IMR-90 (cell line): ENCODE results near the gene RUSF1. TPM values are rescaled to one million over a fixed set of nuclear protein-coding genes. Genes with fewer than 3 reads are reported as not detected.

ENCODE experiments used
- ATAC-seq: fragments of 200-7000 bp; cut with Tn5 transposase; 2 replicates; pipeline ENCODE4 v1.9.1; 2020; ENCODE audit warnings: low read depth, mild to moderate bottlenecking, moderate library complexity
- BruUV-seq: library from RNA; stranded (reverse); fragments of 400-500 nt; replicated peaks from 2 replicates; lab custom pipeline; 2021; lab: Mats Ljungman, UMichigan
- CTCF ChIA-PET: fragments of 300-600 bp; formaldehyde crosslinking; extraction: SDS; loops from one replicate; lab custom pipeline; 2021; ENCODE audit warnings: antibody characterized with exemption; lab: Yijun Ruan, JAX
- POLR2A ChIA-PET: fragments of 300-600 bp; sonication (Branson Sonifier 250); formaldehyde crosslinking; loops from one replicate; lab custom pipeline; 2022; ENCODE audit warnings: antibody characterized with exemption; ENCODE audit not compliant: unreplicated experiment; lab: Charles Lee
- DNase-seq: peaks from one replicate; pipeline ENCODE4 v3.0.0; 2013
- H2AFZ ChIP-seq: replicated peaks from 2 replicates; pipeline ENCODE3; 2013; ENCODE audit warnings: low read length, mild to moderate bottlenecking; ENCODE audit not compliant: poor library complexity
- H2AK5ac ChIP-seq: 2 replicates; pipeline ENCODE4 v1.6.1; 2013; ENCODE audit warnings: low read depth, low read length, inconsistent platforms
- H2AK9ac ChIP-seq: replicated peaks from 2 replicates; pipeline ENCODE3; 2013; ENCODE audit warnings: mild to moderate bottlenecking, low read depth, low read length, moderate library complexity; ENCODE audit not compliant: poor library complexity
- H2BK120ac ChIP-seq: 2 replicates; pipeline ENCODE4 v1.6.1; 2013; ENCODE audit warnings: low read depth, low read length, inconsistent platforms
- H2BK15ac ChIP-seq: 3 replicates; pipeline ENCODE4 v1.6.1; 2013; ENCODE audit warnings: low read depth, low read length, inconsistent platforms
- H2BK20ac ChIP-seq: 2 replicates; pipeline ENCODE4 v1.6.1; 2013; ENCODE audit warnings: low read depth, mild to moderate bottlenecking, inconsistent platforms, low read length, moderate library complexity
- H2BK5ac ChIP-seq: 2 replicates; pipeline ENCODE4 v1.6.1; 2013; ENCODE audit warnings: mild to moderate bottlenecking, low read depth, low read length, inconsistent platforms; ENCODE audit not compliant: poor library complexity, severe bottlenecking
- H3K14ac ChIP-seq: replicated peaks from 2 replicates; pipeline ENCODE4 v1.6.1; 2013; ENCODE audit warnings: low read depth, low read length, inconsistent platforms
- H3K18ac ChIP-seq: 2 replicates; pipeline ENCODE4 v1.6.1; 2013; ENCODE audit warnings: low read depth, low read length, control low read depth
- H3K23ac ChIP-seq: 2 replicates; pipeline ENCODE4 v1.6.1; 2013; ENCODE audit warnings: low read depth, low read length, inconsistent platforms
- H3K27ac ChIP-seq: 2 replicates; pipeline ENCODE4 v1.5.1; 2013; ENCODE audit warnings: mild to moderate bottlenecking, control low read depth, low read length; ENCODE audit not compliant: insufficient read depth
- H3K27me3 ChIP-seq: 2 replicates; pipeline ENCODE4 v1.6.1; 2013; ENCODE audit warnings: low read length; ENCODE audit not compliant: control insufficient read depth, insufficient read depth
- H3K36me3 ChIP-seq: 2 replicates; pipeline ENCODE4 v1.6.1; 2013; ENCODE audit warnings: low read length, mixed read lengths; ENCODE audit not compliant: control insufficient read depth, insufficient read depth
- H3K4ac ChIP-seq: 2 replicates; pipeline ENCODE4 v1.6.1; 2013; ENCODE audit warnings: low read depth, low read length, inconsistent platforms
- H3K4me1 ChIP-seq: 2 replicates; pipeline ENCODE4 v1.6.1; 2013; ENCODE audit warnings: low read length, mixed read lengths; ENCODE audit not compliant: control insufficient read depth, insufficient read depth
- H3K4me2 ChIP-seq: 2 replicates; pipeline ENCODE4 v1.6.1; 2013; ENCODE audit warnings: low read depth, mild to moderate bottlenecking, control low read depth, low read length, moderate library complexity
- H3K4me3 ChIP-seq: 2 replicates; pipeline ENCODE4 v1.5.1; 2013; ENCODE audit warnings: low read depth, mild to moderate bottlenecking, control low read depth, low read length, moderate library complexity; ENCODE audit not compliant: insufficient read depth
- H3K56ac ChIP-seq: 2 replicates; pipeline ENCODE4 v1.6.1; 2013; ENCODE audit warnings: low read length, inconsistent platforms; ENCODE audit not compliant: insufficient read depth; ENCODE audit errors: extremely low read depth
- H3K79me1 ChIP-seq, 2 experiments: 2 replicates each; pipeline ENCODE4 v1.6.1; 2013; ENCODE audit warnings: low read length in 2 of 2, inconsistent platforms in 1 of 2, low read depth in 1 of 2
- H3K9ac ChIP-seq: 2 replicates; pipeline ENCODE4 v1.6.1; 2013; ENCODE audit warnings: low read depth, low read length, control low read depth
- H3K9me1 ChIP-seq: 2 replicates; pipeline ENCODE4 v1.6.1; 2013; ENCODE audit warnings: low read length, inconsistent platforms; ENCODE audit not compliant: insufficient read depth
- H3K9me3 ChIP-seq: 2 replicates; pipeline ENCODE4 v1.6.1; 2013; ENCODE audit warnings: low read length; ENCODE audit not compliant: control insufficient read depth, insufficient read depth
- H4K20me1 ChIP-seq: 2 replicates; pipeline ENCODE4 v1.6.1; 2013; ENCODE audit warnings: low read length, inconsistent platforms; ENCODE audit not compliant: insufficient read depth
- H4K5ac ChIP-seq: 2 replicates; pipeline ENCODE4 v1.6.1; 2013; ENCODE audit warnings: mild to moderate bottlenecking, low read depth, low read length, control low read depth
- H4K8ac ChIP-seq, 2 experiments: 2 replicates each; pipeline ENCODE4 v1.6.1; 2013; ENCODE audit warnings: low read depth in 2 of 2, low read length in 2 of 2, control low read depth in 1 of 2, inconsistent platforms in 1 of 2
- H4K91ac ChIP-seq: 2 replicates; pipeline ENCODE4 v1.6.1; 2013; ENCODE audit warnings: low read depth, low read length, inconsistent platforms; ENCODE audit not compliant: insufficient read depth
- BHLHE40 ChIP-seq: fragments of 150-350 bp; IDR thresholded peaks from 2 replicates; pipeline ENCODE4 v1.6.1; 2016; ENCODE audit warnings: mild to moderate bottlenecking, low read depth, low read length
- CHD1 ChIP-seq: IDR thresholded peaks from 2 replicates; pipeline ENCODE4 v1.6.1; 2012; ENCODE audit warnings: low read depth, low read length, improper control_type of control experiment
- FOS ChIP-seq: fragments of 150-350 bp; IDR thresholded peaks from 2 replicates; pipeline ENCODE4 v1.6.1; 2016; ENCODE audit warnings: low read depth, low read length
- MAFK ChIP-seq: IDR thresholded peaks from 2 replicates; pipeline ENCODE4 v1.6.1; 2012; ENCODE audit warnings: low read depth, low read length, improper control_type of control experiment
- MAZ ChIP-seq: IDR thresholded peaks from 2 replicates; pipeline ENCODE4 v1.6.1; 2012; ENCODE audit warnings: low read depth, mild to moderate bottlenecking, low read length, improper control_type of control experiment, moderate library complexity, borderline replicate concordance
- MXI1 ChIP-seq: IDR thresholded peaks from 2 replicates; pipeline ENCODE4 v1.6.1; 2012; ENCODE audit warnings: low read depth, mild to moderate bottlenecking, low read length, moderate library complexity, borderline replicate concordance
- NFE2L2 ChIP-seq: fragments of 150-350 bp; IDR thresholded peaks from 2 replicates; pipeline ENCODE4 v1.6.1; 2016; ENCODE audit warnings: low read depth, mild to moderate bottlenecking, low read length
- RAD21 ChIP-seq: IDR thresholded peaks from 2 replicates; pipeline ENCODE4 v1.6.1; 2012; ENCODE audit warnings: low read length, improper control_type of control experiment
- RCOR1 ChIP-seq: IDR thresholded peaks from 2 replicates; pipeline ENCODE4 v1.6.1; 2012; ENCODE audit warnings: mild to moderate bottlenecking, low read length, improper control_type of control experiment; ENCODE audit not compliant: insufficient replicate concordance
- RFX5 ChIP-seq: IDR thresholded peaks from 2 replicates; pipeline ENCODE4 v1.8.0; 2012; ENCODE audit warnings: low read depth, mild to moderate bottlenecking, low read length, moderate library complexity
- SMC3 ChIP-seq: fragments of 150-350 bp; IDR thresholded peaks from 2 replicates; pipeline ENCODE4 v1.6.1; 2016; ENCODE audit warnings: low read depth, mild to moderate bottlenecking, antibody characterized with exemption, low read length, moderate library complexity
- WGBS, 2 experiments: methylation state at CpG; one replicate each; pipeline versions ENCODE4 v1.1.5 to v1.1.7; 2013; ENCODE audit warnings: missing lambda C conversion rate in 2 of 2; ENCODE audit not compliant: insufficient read length in 1 of 2; ENCODE audit errors: extremely low coverage in 2 of 2; 5-methylcytosine and 5-hydroxymethylcytosine counted together
- dilution Hi-C: fragments of 300-500 bp; cut with HindIII; formaldehyde crosslinking; loops from one replicate; pipeline ENCODE4 v1.14.3; 2018; ENCODE audit warnings: low sequenced_read_pairs; ENCODE audit not compliant: unreplicated experiment
- in situ Hi-C: fragments of 300-500 bp; cut with MboI; formaldehyde crosslinking; loops from 3 replicates; pipeline ENCODE4 v1.14.3; 2019; ENCODE audit warnings: low sequenced_read_pairs, inconsistent platforms, mixed read lengths
- intact Hi-C: fragments of 100-400 bp; cut with micrococcal nuclease; formaldehyde crosslinking; loops from 2 replicates; pipeline ENCODE4 v1.10.0; 2022
- polyA plus RNA-seq, 3 experiments: library from polyadenylated mRNA; depleted of rRNA; stranded (reverse); fragments of >200 nt; gene quantifications; 2 replicates each; pipeline ENCODE4 v1.2.3, GENCODE V29; 2012; ENCODE audit warnings: low replicate concordance in 1 of 3
- total RNA-seq: library from RNA; depleted of rRNA; stranded (reverse); fragments of >200 nt; gene quantifications from 2 replicates; pipeline ENCODE4 v1.2.3, GENCODE V29; 2012
- TF ChIP-seq, protein P1 (sequence below): fragments of 150-350 bp; IDR thresholded peaks from 2 replicates; pipeline ENCODE4 v1.6.1; 2016; ENCODE audit warnings: low read depth, mild to moderate bottlenecking, low read length, moderate library complexity, borderline replicate concordance
- TF ChIP-seq, protein P2 (sequence below): fragments of 150-350 bp; IDR thresholded peaks from 2 replicates; pipeline ENCODE4 v1.6.1; 2017; ENCODE audit warnings: mild to moderate bottlenecking, antibody characterized with exemption, low read length, low read depth
- TF ChIP-seq, protein P3 (sequence below): conservative IDR thresholded peaks from 2 replicates; pipeline ENCODE4 v1.5.1; 2012; ENCODE audit warnings: mild to moderate bottlenecking, low read depth, low read length, improper control_type of control experiment

Gene RUSF1
- total and polyA plus RNA-seq, 2 of the 4 experiments (the other 2 are of a cell fraction), result 22.9 to 65.0 TPM

DNA sequence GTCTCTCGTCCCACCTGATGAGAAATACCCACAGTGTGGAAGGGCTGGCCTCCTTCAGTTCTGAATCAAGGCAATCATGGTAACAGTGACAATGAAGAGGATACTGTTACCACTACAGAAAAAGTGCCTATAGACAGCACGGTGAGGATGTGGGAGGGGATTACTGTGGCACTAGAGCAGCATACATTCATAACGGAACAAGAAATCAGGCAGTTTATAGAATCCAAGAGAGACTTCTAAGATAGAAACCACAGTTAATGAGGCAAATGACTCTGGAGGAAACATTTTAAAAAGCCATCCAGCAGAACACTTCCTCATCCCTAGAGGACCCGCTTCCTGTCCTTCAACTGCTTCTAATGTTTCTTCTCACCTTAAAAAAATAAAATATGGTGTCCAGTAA is 2.7 kb downstream of the RUSF1 start:
- no peak for ATAC-seq
- intact Hi-C loops (loop anchor here (10.0 kb wide), 1 partner anchor 61 kb away; the partner anchor contains the start of gene ZNF843), in situ Hi-C loops (loop anchor here (5.0 to 25.0 kb wide), 3 partner anchors 61 to 372 kb away; partner anchors contain the start of gene ZNF843), dilution Hi-C loops (no loop called here)
- Histone ChIP-seq H3K18ac (no peak overlapping the region), H2BK15ac (no peak overlapping the region), H3K23ac (no peak overlapping the region), H4K5ac (no peak overlapping the region), H3K27me3 (no peaks in the 10 kb centered on the region), H4K91ac (no peak overlapping the region), H4K20me1 (peaks cover 7% of the 10 kb centered on the region; the same call in 1 of the 2 replicates), H3K14ac (no peak overlapping the region), H3K9ac (no peak overlapping the region), H3K36me3 (peaks cover 16% of the 10 kb centered on the region), H3K9me1 (peaks cover 18% of the 10 kb centered on the region), H2AK9ac (no peak overlapping the region), H2BK120ac (no peak overlapping the region), H3K56ac (no peak overlapping the region), H3K79me1 (peaks cover 22 to 77% of the 10 kb centered on the region in 2 experiments), H3K9me3 (no peaks in the 10 kb centered on the region), H3K4ac (no peak overlapping the region), H2AK5ac (no peak overlapping the region), H2BK20ac (no peak overlapping the region), H2BK5ac (no peak overlapping the region), H3K4me1 (peaks cover 9% of the 10 kb centered on the region), H3K4me3 (no peak overlapping the region), H4K8ac (no peak overlapping the region), H2AFZ (no peak overlapping the region), H3K27ac (no peak overlapping the region), H3K4me2 (no peak overlapping the region)
- ChIA-PET POLR2A (interaction anchor here (0.6 kb wide), 1 partner anchor 354 kb away, joined by 4 read pairs; no protein-coding TSS in a partner anchor), CTCF (no interaction called here)
- BruUV-seq, result no TSS peak
- DNase-seq, result no peak
- TF ChIP-seq FOS, result no peak
- TF ChIP-seq, protein P1, sequence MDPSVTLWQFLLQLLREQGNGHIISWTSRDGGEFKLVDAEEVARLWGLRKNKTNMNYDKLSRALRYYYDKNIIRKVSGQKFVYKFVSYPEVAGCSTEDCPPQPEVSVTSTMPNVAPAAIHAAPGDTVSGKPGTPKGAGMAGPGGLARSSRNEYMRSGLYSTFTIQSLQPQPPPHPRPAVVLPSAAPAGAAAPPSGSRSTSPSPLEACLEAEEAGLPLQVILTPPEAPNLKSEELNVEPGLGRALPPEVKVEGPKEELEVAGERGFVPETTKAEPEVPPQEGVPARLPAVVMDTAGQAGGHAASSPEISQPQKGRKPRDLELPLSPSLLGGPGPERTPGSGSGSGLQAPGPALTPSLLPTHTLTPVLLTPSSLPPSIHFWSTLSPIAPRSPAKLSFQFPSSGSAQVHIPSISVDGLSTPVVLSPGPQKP, result no peak
- TF ChIP-seq, protein P2, sequence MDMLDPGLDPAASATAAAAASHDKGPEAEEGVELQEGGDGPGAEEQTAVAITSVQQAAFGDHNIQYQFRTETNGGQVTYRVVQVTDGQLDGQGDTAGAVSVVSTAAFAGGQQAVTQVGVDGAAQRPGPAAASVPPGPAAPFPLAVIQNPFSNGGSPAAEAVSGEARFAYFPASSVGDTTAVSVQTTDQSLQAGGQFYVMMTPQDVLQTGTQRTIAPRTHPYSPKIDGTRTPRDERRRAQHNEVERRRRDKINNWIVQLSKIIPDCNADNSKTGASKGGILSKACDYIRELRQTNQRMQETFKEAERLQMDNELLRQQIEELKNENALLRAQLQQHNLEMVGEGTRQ, result no peak
- no peak for TF ChIP-seq SMC3
- TF ChIP-seq MAFK, result no peak
- TF ChIP-seq RCOR1, result no peak
- TF ChIP-seq MAZ, result no peak
- TF ChIP-seq RAD21, result no peak
- TF ChIP-seq RFX5, result no peak
- no peak for TF ChIP-seq NFE2L2
- TF ChIP-seq BHLHE40, result no peak
- TF ChIP-seq CHD1, result no peak
- no peak for TF ChIP-seq MXI1
- TF ChIP-seq, protein P3, sequence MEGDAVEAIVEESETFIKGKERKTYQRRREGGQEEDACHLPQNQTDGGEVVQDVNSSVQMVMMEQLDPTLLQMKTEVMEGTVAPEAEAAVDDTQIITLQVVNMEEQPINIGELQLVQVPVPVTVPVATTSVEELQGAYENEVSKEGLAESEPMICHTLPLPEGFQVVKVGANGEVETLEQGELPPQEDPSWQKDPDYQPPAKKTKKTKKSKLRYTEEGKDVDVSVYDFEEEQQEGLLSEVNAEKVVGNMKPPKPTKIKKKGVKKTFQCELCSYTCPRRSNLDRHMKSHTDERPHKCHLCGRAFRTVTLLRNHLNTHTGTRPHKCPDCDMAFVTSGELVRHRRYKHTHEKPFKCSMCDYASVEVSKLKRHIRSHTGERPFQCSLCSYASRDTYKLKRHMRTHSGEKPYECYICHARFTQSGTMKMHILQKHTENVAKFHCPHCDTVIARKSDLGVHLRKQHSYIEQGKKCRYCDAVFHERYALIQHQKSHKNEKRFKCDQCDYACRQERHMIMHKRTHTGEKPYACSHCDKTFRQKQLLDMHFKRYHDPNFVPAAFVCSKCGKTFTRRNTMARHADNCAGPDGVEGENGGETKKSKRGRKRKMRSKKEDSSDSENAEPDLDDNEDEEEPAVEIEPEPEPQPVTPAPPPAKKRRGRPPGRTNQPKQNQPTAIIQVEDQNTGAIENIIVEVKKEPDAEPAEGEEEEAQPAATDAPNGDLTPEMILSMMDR, result no peak
- WGBS, 2 experiments, result no CpG with 5 or more reads among the region's 4 CpGs
